Right kidney (tissue), 1 donor: ENCODE measurements around the gene RNF123.

Experiments
- DNase-seq: peaks from one replicate; pipeline ENCODE4 v3.0.0-alpha.2; 2016

The RNF123 gene

GRCh38 chr3:49657208-49657915 lies 32.0 kb upstream of the RNF123 start:
- no peak for DNase-seq

GRCh38 chr3:49658711-49659110 lies 30.6 kb upstream of the RNF123 start:
- DNase-seq, result no peak

- no peak for DNase-seq
Measured at GRCh38 chr3:49659756-49660155, 29.6 kb upstream of the RNF123 start.

- DNase-seq, result no peak
Measured at GRCh38 chr3:49661281-49661680, 28.1 kb upstream of the RNF123 start.

GRCh38 chr3:49662021-49662420 lies 27.3 kb upstream of the RNF123 start:
- DNase-seq, result no peak

DNA sequence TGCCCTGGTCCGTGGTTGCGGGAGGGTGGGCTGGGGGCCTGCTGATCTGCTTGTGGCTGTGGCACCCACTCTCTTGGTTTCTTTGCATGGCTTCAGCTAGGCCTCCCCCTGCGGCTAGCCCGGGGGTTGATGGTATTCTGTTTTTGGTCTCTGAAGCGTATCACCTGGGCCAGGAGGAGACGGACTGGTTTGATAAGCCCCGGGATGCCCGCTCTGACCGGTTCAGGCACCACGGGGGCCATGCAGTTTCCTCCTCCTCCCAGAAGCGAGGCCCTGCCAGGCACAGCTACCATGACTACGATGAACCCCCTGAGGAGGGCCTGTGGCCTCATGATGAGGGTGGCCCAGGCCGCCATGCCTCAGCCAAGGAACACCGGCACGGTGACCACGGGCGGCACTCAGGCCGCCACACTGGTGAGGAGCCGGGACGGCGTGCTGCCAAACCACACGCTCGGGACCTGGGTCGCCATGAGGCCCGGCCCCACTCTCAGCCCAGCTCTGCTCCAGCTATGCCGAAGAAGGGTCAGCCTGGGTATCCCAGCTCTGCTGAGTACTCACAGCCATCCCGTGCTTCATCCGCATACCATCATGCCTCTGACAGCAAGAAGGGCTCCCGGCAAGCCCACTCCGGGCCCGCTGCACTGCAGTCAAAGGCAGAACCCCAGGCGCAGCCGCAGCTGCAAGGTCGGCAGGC lies 26.5 kb upstream of the RNF123 start:
- no peak for DNase-seq

- no peak for DNase-seq
Measured at GRCh38 chr3:49663831-49664230, 25.5 kb upstream of the RNF123 start.

- DNase-seq, result no peak
Measured at GRCh38 chr3:49664300-49664699, 25.1 kb upstream of the RNF123 start.

GRCh38 chr3:49665822-49666519 lies 23.4 kb upstream of the RNF123 start:
- no peak for DNase-seq

- no peak for DNase-seq
Measured at GRCh38 chr3:49666592-49666991, 22.8 kb upstream of the RNF123 start.

- DNase-seq, result no peak
Measured at GRCh38 chr3:49667701-49668413, 21.5 kb upstream of the RNF123 start.

- DNase-seq, result no peak
Measured at GRCh38 chr3:49668414-49668797, 21.0 kb upstream of the RNF123 start.

DNA sequence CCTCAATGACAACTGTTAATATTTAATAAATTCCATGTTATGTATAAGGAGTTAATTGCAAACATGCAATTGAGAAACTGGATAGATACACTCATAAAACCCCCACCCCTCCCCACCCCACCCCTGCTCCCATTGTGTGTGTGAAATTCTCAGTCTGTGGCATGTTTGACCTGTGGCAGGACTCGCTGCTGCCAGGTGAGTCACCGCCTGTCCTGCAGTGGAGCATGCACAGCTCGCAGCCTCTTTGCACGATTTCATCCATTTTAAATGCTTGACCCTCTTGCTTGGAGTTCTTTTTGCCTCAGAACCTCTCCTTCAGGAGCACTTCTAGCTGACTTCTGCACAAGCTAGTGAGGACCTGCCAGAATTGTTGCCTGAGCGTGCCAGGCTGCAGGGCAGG lies 20.5 kb upstream of the RNF123 start:
- no peak for DNase-seq

DNA sequence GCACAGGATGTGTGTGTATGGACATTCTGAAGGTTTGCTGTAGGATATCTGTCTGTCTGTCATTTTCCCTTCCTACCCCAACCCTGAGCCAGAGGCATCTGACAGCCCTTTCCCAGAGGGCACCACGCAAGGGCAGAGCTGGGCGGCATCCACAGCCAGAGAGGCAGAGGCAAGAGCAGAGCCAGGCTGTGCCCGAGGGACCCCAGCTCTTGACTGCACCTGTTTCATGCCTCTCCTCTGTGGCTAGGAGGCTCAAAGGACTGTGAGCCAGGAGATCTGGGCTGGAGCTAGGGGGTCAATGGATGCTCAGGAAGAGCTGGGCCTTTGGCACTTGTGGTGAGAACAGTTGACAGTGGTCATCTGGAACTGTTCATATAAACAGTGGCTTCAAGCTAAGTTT lies 20.0 kb upstream of the RNF123 start:
- DNase-seq, result no peak

GRCh38 chr3:49670940-49671290 lies 18.4 kb upstream of the RNF123 start:
- no peak for DNase-seq

GRCh38 chr3:49671291-49672288 lies 17.8 kb upstream of the RNF123 start:
- DNase-seq, result peak; percentile 70

DNA sequence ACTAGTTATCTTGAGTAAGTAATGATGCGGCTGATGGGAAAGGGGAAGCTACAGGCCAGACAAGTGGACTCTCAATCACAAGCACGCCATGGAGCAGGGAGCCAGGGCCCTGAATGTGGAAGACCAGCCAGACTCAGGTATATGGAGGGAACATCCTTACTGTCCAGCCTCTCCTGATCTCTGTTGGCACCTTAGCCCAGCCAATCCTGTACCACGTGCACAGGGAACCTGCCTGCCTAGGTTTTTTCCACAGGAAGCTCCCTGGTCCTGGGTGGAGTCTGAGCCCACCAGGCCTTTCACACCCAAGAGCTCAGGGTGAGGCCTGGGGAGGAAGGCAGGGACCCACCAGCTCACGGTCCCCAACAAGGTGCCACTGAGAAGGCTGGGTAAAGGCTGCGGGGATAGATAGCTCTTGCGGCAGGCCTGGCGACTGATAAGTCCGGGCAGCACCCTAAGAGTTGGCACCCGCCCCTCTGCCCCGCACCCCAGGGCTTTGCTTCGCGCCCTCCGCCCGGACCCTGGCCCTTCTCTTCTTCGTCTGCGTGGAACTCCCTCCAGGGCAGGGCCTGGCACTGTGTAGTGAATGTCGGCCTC lies 16.1 kb upstream of the RNF123 start:
- DNase-seq, result no peak

DNA sequence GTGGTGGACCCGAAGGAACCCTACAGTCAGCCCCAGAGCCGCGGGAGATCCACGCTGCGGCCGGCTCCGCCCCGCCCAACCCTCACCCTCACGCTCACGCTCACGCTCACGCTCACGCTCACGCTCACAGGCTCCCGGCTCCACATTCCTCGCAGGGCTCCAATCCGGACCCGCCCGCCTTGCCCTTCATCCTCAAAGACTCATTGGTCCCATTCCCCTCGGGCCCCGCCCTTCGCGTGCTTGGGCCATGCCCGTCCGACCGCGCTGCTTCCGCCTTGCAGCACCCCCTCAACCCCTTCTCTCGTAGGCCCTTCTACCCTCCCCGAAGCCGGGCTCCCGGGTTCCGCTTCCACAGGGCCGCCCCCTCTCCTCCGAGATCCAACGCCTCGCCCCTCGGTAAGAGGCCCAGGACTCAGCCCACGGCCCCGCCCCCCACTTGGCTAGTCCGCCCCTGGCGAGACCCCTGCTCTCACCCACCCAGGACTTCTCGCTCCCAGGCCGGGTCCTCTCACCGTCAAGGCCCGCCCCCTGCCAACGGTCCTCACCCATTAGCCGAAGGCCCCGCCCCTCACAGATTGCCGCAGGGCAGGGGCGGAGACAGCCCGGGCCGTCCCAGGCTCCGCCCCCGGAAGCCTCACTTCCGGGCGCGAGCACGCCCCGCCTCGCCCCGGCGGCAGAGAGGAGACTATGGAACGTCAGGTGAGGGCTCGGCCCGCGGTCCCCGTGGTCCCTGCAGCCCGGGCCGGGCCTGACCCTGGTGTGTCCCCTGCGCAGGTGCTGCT lies 15.5 kb upstream of the RNF123 start, which contains the start of gene APEH:
Gene APEH, plus strand, starts transcription at position 637 of the 782 bp plus-strand sequence. Its CDS starts 51 bp downstream, at position 688.
- peak; percentile 96 for DNase-seq

DNA sequence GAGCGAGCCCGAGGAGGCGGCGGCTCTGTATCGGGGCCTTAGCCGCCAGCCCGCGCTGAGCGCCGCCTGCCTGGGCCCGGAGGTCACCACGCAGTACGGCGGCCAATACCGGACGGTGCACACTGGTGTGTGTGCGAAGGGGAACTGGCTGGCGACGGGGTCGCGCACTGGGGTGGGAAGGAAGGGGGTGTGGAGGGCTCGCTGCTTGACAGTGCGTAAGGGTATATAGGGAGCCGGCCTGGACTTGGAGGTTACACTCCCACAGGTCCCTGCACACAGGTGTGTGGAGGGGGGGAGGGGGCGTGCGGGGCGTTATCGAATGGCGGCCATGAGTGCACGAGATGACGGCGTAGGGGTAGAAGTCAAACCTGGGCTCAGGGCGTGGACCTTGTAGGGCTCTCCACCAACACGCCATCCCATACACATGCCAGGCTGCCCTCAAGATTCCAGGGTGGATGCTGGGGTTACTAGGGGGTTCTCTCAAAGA lies 14.8 kb upstream of the RNF123 start:
- no peak for DNase-seq

DNA sequence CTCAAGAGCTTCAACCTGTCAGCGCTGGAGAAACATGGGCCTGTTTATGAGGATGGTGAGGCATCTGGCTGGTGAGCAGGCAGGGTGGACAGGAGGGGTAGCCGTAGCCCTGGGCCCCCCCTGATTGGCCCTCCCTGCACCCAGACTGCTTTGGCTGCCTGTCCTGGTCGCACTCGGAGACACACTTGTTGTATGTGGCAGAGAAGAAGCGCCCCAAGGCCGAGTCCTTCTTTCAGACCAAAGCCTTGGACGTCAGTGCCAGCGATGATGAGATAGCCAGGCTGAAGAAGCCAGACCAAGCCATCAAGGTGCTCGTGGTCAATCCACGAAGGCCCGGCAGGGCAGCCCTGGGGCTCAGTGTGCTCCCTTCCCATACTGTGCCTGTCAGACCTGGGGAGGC lies 13.4 kb upstream of the RNF123 start:
- no peak for DNase-seq
